Measurements from ENCODE around the gene GRIP2. TPM values are rescaled to one million over a fixed set of nuclear protein-coding genes. Genes with fewer than 3 reads are reported as not detected.

Gene GRIP2
- total and polyA plus RNA-seq, 2 of the 4 experiments (the other 2 are of a cell fraction) = 0.05 TPM; not detected in 1

GRCh38 chr3:14518893-14519292 is 21.2 kb downstream of the GRIP2 start:
- H3K9ac ChIP-seq (ENCODE audit: low read depth, low read length) = no peak overlapping the region
- no peak for TF ChIP-seq MAZ (IDR thresholded peaks at IDR 0.05; ENCODE audit: borderline replicate concordance, low read depth, low read length)
- TF ChIP-seq SMC3 (IDR thresholded peaks at IDR 0.05; ENCODE audit: low read depth, low read length) = no peak
- TF ChIP-seq ELK1 (IDR thresholded peaks at IDR 0.05; ENCODE audit: borderline replicate concordance, low read depth, low read length) = no peak
- TF ChIP-seq CEBPB (IDR thresholded peaks at IDR 0.05; ENCODE audit: low read depth, low read length) = no peak
- TF ChIP-seq POLR2A (IDR thresholded peaks at IDR 0.05; ENCODE audit: low read depth, low read length) = no peak
- no peak for TF ChIP-seq BHLHE40 (IDR thresholded peaks at IDR 0.05; ENCODE audit: low read depth, low read length)
- no peak for TF ChIP-seq USF2 (IDR thresholded peaks at IDR 0.05; ENCODE audit: low read depth, low read length)
- TF ChIP-seq FOS (IDR thresholded peaks at IDR 0.05; ENCODE audit: low read depth, low read length) = no peak
- TF ChIP-seq RCOR1 (IDR thresholded peaks at IDR 0.05; ENCODE audit: insufficient replicate concordance, low read length) = no peak
- TF ChIP-seq CTCF (conservative IDR thresholded peaks at IDR 0.05; ENCODE audit: low read depth, low read length) = no peak
- no peak for TF ChIP-seq CHD1 (IDR thresholded peaks at IDR 0.05; ENCODE audit: low read depth, low read length)
- no peaks in the 10 kb centered on the region for H3K9me1 ChIP-seq (ENCODE audit: insufficient read depth, low read length)
- ChIA-PET POLR2A (ENCODE audit: unreplicated experiment) (no interaction called here), CTCF (no interaction called here)
- no peak overlapping the region for H4K8ac ChIP-seq (ENCODE audit: low read depth in 2 of 2, low read length in 2 of 2)
- H3K36me3 ChIP-seq (ENCODE audit: control insufficient read depth, insufficient read depth, low read length) = no peaks in the 10 kb centered on the region
- no peaks in the 10 kb centered on the region for H3K4me1 ChIP-seq (ENCODE audit: control insufficient read depth, insufficient read depth, low read length)
- H2BK120ac ChIP-seq (ENCODE audit: low read depth, low read length) = no peak overlapping the region
- no peak overlapping the region for H3K4me3 ChIP-seq (ENCODE audit: insufficient read depth, low read depth, low read length)
- H3K23ac ChIP-seq (ENCODE audit: low read depth, low read length) = no peak overlapping the region
- no peak for DNase-seq
- H3K27me3 ChIP-seq (ENCODE audit: control insufficient read depth, insufficient read depth, low read length) = peaks cover 19% of the 10 kb centered on the region
- no peaks in the 10 kb centered on the region for H3K9me3 ChIP-seq (ENCODE audit: control insufficient read depth, insufficient read depth, low read length)
- dilution Hi-C loops (cut with HindIII; ENCODE audit: low sequenced_read_pairs, unreplicated experiment) = no loop called here
- no peak overlapping the region for H3K56ac ChIP-seq (ENCODE audit: extremely low read depth, insufficient read depth, low read length)
- no peaks in the 10 kb centered on the region for H4K20me1 ChIP-seq (ENCODE audit: insufficient read depth, low read length)
- no peak overlapping the region for H2AK9ac ChIP-seq (replicated peaks; ENCODE audit: low read depth, low read length, poor library complexity)
- no peak overlapping the region for H3K4me2 ChIP-seq (ENCODE audit: low read depth, low read length)
- no peak overlapping the region for H2AFZ ChIP-seq (replicated peaks; ENCODE audit: low read length, poor library complexity)
- no peak overlapping the region for H3K18ac ChIP-seq (ENCODE audit: low read depth, low read length)
- H3K4ac ChIP-seq (ENCODE audit: low read depth, low read length) = no peak overlapping the region
- no peak overlapping the region for H2BK5ac ChIP-seq (ENCODE audit: low read depth, low read length, poor library complexity, severe bottlenecking)
- no peak overlapping the region for H3K14ac ChIP-seq (replicated peaks; ENCODE audit: low read depth, low read length)
- no peaks in the 10 kb centered on the region for H3K79me1 ChIP-seq (ENCODE audit: low read depth in 1 of 2, low read length in 2 of 2)
- H2BK20ac ChIP-seq (ENCODE audit: low read depth, low read length) = no peak overlapping the region
- BruUV-seq (replicated peaks) = no TSS peak
- H2BK15ac ChIP-seq (ENCODE audit: low read depth, low read length) = no peak overlapping the region
- 98% methylated on average over 9 of the region's 11 CpGs; no CpG with 5 or more reads in 1 of the 2 experiments for WGBS, 2 experiments (ENCODE audit: extremely low coverage in 2 of 2, insufficient read length in 1 of 2)
- in situ Hi-C loops (cut with MboI; ENCODE audit: low sequenced_read_pairs) = no loop called here
- H4K91ac ChIP-seq (ENCODE audit: insufficient read depth, low read depth, low read length) = no peak overlapping the region
- no peak overlapping the region for H3K27ac ChIP-seq (ENCODE audit: insufficient read depth, low read length)
- intact Hi-C loops (cut with micrococcal nuclease) = no loop called here
- H4K5ac ChIP-seq (ENCODE audit: low read depth, low read length) = no peak overlapping the region
- no peak overlapping the region for H2AK5ac ChIP-seq (ENCODE audit: low read depth, low read length)
- no peak for ATAC-seq (ENCODE audit: low read depth)

Measured in IMR-90 (cell line).